Measurements from ENCODE around the gene C20orf144.

DNA sequence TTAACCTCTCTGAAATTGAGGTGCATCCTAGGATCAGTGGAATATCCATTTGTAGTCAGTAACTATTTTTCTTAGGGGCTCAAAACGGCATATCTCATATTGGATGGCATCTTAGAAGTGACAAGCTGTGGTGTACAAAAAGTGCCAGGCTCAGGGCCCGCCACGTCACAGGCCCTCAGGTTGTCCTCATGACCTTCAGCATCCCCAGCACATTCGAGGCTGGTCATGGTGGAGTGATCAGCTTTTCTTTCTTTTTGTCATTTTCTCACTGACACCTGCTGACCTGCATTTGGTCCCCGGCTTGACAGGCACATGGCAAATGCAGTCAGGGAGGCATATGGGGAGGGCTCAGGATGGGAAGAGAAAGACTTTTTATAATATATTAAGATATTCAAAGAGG, 31.2 kb downstream of the C20orf144 start:
- TF ChIP-seq EZH2 (IDR thresholded peaks at IDR 0.05; ENCODE audit: borderline replicate concordance, low read depth, low read length) (no peak), POU5F1 (IDR thresholded peaks at IDR 0.05; ENCODE audit: borderline replicate concordance, low read depth, low read length, partially characterized antibody) (no peak), ZFX (CRISPR knock-in tag; IDR thresholded peaks at IDR 0.05) (no peak), ZNF408 (CRISPR knock-in tag; IDR thresholded peaks at IDR 0.05; ENCODE audit: low read depth) (no peak), SP1 (CRISPR knock-in tag; IDR thresholded peaks at IDR 0.05) (no peak), SLC30A9 (CRISPR knock-in tag; IDR thresholded peaks at IDR 0.05) (no peak)
- TF ChIP-seq, protein P1, sequence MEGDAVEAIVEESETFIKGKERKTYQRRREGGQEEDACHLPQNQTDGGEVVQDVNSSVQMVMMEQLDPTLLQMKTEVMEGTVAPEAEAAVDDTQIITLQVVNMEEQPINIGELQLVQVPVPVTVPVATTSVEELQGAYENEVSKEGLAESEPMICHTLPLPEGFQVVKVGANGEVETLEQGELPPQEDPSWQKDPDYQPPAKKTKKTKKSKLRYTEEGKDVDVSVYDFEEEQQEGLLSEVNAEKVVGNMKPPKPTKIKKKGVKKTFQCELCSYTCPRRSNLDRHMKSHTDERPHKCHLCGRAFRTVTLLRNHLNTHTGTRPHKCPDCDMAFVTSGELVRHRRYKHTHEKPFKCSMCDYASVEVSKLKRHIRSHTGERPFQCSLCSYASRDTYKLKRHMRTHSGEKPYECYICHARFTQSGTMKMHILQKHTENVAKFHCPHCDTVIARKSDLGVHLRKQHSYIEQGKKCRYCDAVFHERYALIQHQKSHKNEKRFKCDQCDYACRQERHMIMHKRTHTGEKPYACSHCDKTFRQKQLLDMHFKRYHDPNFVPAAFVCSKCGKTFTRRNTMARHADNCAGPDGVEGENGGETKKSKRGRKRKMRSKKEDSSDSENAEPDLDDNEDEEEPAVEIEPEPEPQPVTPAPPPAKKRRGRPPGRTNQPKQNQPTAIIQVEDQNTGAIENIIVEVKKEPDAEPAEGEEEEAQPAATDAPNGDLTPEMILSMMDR (IDR thresholded peaks at IDR 0.05 in 2 of 3, conservative IDR thresholded peaks at IDR 0.05 in 1 of 3; ENCODE audit: insufficient read depth in 2 of 3, low read depth in 1 of 3, low read length in 3 of 3): no peak
- TF ChIP-seq, protein P2, sequence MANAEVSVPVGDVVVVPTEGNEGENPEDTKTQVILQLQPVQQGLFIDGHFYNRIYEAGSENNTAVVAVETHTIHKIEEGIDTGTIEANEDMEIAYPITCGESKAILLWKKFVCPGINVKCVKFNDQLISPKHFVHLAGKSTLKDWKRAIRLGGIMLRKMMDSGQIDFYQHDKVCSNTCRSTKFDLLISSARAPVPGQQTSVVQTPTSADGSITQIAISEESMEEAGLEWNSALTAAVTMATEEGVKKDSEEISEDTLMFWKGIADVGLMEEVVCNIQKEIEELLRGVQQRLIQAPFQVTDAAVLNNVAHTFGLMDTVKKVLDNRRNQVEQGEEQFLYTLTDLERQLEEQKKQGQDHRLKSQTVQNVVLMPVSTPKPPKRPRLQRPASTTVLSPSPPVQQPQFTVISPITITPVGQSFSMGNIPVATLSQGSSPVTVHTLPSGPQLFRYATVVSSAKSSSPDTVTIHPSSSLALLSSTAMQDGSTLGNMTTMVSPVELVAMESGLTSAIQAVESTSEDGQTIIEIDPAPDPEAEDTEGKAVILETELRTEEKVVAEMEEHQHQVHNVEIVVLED (CRISPR knock-in tag; IDR thresholded peaks at IDR 0.05): no peak
- TF ChIP-seq, protein P3, sequence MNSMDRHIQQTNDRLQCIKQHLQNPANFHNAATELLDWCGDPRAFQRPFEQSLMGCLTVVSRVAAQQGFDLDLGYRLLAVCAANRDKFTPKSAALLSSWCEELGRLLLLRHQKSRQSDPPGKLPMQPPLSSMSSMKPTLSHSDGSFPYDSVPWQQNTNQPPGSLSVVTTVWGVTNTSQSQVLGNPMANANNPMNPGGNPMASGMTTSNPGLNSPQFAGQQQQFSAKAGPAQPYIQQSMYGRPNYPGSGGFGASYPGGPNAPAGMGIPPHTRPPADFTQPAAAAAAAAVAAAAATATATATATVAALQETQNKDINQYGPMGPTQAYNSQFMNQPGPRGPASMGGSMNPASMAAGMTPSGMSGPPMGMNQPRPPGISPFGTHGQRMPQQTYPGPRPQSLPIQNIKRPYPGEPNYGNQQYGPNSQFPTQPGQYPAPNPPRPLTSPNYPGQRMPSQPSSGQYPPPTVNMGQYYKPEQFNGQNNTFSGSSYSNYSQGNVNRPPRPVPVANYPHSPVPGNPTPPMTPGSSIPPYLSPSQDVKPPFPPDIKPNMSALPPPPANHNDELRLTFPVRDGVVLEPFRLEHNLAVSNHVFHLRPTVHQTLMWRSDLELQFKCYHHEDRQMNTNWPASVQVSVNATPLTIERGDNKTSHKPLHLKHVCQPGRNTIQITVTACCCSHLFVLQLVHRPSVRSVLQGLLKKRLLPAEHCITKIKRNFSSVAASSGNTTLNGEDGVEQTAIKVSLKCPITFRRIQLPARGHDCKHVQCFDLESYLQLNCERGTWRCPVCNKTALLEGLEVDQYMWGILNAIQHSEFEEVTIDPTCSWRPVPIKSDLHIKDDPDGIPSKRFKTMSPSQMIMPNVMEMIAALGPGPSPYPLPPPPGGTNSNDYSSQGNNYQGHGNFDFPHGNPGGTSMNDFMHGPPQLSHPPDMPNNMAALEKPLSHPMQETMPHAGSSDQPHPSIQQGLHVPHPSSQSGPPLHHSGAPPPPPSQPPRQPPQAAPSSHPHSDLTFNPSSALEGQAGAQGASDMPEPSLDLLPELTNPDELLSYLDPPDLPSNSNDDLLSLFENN (IDR thresholded peaks at IDR 0.05; ENCODE audit: low read depth in 2 of 2, low read length in 2 of 2): no peak
- TF ChIP-seq, protein P4, sequence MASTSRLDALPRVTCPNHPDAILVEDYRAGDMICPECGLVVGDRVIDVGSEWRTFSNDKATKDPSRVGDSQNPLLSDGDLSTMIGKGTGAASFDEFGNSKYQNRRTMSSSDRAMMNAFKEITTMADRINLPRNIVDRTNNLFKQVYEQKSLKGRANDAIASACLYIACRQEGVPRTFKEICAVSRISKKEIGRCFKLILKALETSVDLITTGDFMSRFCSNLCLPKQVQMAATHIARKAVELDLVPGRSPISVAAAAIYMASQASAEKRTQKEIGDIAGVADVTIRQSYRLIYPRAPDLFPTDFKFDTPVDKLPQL (IDR thresholded peaks at IDR 0.05; ENCODE audit: extremely low read depth, insufficient read length): no peak

Data from K562 (cell line).